NCI-H510A (cell line): Measurements from ENCODE around the gene RCN1.
"Not testable (repeated sequence)": the region's sequence is repeated elsewhere in the genome, so short reads cannot be mapped to it uniquely, and the experiment has no call there.

Source experiments
- DNase-seq: peaks from one replicate; lab custom pipeline; 2025; lab: John Stamatoyannopoulos, UW

The RCN1 gene

GRCh38 chr11:32113200-32113919, 22.5 kb downstream of the RCN1 start:
- no peak for DNase-seq

- DNase-seq, result no peak
Observed at GRCh38 chr11:32113920-32114203, 23.0 kb downstream of the RCN1 start.

- DNase-seq, result no peak
Observed at GRCh38 chr11:32115446-32115845, 24.6 kb downstream of the RCN1 start.

- no peak for DNase-seq
Observed at GRCh38 chr11:32116668-32117067, 25.8 kb downstream of the RCN1 start.

DNA sequence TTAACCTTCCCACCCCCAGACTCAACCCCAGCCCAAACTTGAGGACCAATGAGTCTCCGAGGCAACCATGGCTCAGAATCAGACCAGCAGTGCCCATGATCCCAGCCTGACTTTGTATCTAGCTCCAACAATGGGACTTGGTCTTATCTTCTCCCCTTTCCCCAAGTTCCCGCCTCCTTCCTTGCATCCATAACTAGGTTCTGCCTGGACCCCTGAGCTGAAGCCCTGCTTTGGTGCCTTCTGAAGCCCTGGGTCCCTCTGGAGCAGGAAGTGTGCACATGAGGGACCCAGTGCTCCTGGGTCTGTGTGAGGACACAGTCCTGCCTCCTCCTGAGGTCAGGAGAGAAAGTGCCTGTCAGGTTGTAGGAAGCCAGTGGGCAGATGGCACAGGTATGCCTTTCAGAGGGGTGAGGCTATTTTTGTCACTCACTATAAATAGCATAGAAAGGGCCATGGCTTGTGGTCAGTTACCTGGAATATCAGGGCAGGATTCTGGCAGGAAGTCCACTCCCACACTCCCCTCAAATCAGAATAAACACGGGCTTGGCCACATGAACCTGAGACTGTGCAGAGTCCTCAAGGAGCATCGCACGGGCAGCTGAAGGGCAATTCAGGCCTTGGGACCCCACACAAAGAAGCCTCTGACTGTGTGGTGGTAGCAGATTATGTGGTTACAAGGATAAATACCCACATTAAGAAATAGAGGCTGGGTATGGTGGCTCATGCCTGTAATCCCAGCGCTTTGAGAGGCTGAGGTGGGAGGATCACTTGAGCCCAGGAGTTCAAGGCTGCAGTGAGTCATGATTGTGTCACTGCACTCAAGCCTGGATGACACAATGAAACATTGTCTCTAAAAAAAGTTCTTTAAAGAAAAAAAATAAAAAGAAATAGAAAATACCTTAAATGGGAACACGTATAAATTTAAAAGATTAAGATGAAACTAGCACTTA, 27.4 kb downstream of the RCN1 start:
- no peak for DNase-seq

- DNase-seq, result not testable (repeated sequence)
Observed at GRCh38 chr11:32119139-32119538, 28.3 kb downstream of the RCN1 start.

DNA sequence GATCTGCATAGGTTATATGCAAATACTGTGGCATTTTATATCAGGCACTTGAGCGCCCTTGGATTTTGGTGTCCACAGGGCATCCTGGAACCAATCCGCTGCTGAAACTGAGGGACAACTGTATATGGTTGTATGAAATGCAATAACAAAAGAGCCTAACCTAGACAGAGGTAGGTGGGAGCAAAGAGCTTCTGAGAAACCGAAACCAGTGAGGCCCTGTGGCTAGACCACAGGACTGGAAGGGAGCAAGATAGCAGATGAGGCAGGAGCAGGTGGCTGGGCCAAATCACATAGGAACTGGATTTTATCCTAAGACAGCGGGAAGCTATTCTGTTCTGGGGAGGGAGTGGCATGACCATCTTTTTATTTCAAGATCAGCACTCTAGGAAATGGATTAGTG, 30.1 kb downstream of the RCN1 start:
- no peak for DNase-seq

GRCh38 chr11:32122200-32122599, 31.3 kb downstream of the RCN1 start:
- DNase-seq, result no peak

- DNase-seq, result no peak
Observed at GRCh38 chr11:32131321-32131720, 40.4 kb downstream of the RCN1 start.

DNA sequence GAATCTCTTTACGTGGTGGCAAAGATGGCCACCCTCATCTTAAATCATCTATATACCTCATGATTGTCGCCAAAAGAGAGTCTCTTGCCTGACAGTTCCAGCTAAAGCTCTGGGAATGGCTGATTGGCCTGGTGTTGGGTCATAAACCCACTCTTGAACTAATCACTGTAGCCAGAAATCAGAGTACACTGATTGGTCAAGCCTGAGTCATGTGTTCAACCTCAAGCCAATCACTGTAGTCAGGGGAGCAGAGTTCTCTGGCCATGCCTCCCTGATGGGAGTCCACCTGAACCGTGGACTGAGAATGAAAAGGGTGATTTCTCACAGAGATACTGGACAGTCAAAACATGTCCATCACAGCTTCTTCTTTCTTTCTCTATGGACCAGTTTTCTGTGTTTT, 45.8 kb downstream of the RCN1 start:
- no peak for DNase-seq

DNA sequence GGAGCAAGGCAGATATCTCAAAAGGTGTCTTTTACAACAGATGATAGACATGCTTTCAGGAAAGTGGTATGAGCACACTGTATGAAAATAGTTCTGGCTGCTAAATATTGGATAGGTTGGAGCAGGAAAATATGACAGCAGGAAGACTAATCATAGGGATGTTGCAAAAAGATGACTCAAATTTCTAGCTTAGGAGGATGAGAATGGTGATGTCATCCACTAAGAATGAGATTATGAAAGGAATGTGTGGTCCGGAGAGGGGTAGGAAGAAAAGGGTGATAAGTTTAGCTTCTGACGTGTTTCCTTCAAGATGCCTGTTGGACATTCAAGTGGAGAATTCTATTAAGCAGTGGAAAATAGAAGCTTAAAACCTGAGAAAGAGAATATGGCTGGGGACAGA, 46.4 kb downstream of the RCN1 start:
- no peak for DNase-seq

DNA sequence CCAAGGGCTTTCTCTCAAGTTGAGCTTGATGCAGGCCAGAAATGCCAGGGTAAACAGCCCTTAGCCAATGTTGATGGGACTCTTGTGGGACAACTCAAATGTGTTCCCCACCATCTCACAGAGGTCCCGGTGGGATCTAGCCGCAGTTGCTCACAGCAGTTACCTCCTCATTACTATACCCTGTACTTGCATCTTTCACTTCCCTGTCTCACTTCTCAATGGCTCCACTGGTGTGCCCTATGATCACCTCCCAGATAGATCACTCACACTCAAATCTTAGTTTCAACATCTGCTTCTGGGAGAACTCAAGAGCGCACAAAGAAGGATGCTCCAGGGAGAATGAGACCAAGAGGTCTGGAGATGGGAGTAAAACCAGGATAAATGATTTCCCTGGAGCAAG, 47.0 kb downstream of the RCN1 start:
- DNase-seq, result no peak

- DNase-seq, result no peak
Observed at GRCh38 chr11:32138902-32139301, 48.0 kb downstream of the RCN1 start.

GRCh38 chr11:32139896-32140520, 49.1 kb downstream of the RCN1 start:
- DNase-seq, result no peak

DNA sequence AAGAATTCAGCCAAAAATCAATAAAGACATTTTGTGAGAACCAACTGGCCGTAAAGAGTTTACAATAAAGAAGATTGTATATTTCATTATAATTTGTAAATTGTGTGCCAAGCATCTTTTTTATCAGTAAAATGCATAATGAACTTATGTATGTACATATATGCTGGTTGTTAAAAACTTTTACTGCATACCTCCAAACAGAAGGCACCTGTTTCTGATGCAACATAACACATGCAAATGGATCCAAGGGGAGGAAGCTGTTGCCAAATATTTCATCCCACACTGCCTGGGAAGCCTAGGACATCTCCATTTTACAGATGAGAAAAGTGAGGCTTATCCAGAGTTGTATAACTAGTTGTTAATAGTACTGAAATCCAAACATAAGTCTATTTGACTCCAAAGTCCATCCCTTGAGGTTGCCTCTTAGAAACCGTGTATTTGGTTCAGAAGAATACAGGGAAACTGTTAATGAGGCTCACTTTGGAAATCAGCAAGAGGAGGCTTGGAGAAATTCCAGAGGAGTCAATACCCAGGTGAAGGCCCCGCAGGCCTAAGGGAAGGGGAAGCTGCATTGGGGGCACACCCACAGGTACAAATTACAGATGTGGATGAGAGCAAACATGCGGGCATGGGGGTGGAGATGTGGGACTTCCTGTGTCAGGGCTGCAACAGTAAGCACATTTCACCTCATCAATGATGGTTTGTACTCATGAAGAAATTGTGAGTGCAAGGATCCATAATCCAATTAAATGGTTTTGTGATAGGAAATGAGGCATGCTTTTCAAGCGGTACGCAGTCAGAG, 51.1 kb downstream of the RCN1 start:
- no peak for DNase-seq

- DNase-seq, result no peak
Observed at GRCh38 chr11:32143378-32143777, 52.5 kb downstream of the RCN1 start.

DNA sequence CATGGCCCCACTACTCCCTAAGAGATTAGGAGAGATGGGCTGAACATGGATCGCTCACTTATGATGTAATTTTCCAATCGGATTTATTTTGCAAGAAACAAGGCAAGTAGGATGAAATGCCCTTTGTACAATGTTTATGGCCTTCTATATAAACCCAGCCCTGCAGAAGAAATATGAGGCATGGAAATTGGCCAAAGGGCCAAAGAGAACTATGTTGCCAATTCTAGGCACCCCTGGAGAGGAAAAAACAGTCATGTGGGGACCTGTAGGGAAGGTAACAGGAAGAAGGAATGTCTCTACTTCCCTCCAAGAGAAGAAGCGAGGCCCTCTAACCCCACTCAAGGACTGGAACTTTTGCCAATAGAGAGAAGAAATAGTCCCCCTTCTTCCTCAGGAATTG, 54.4 kb downstream of the RCN1 start:
- DNase-seq, result no peak

GRCh38 chr11:32148895-32149294, 58.0 kb downstream of the RCN1 start:
- DNase-seq, result no peak

DNA sequence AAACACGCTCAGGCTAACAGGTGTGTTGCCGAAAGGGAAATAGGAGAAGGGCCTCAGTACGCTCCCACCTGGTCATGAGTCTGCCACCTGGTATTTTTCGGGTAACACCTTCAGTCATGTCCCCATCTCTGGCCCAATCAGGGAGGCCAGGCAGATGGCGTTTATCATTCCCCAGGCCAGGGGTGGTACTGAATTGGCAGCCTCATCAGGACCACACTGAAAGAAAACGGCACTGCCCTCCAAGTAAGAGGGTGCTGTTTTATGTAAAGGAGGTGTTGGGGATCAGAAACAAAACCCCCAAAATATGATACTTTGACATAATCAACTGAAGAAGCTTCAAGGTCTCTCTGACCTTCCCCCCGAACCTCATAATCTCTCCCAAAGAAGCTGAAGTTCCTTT, 58.9 kb downstream of the RCN1 start:
- DNase-seq, result no peak

DNA sequence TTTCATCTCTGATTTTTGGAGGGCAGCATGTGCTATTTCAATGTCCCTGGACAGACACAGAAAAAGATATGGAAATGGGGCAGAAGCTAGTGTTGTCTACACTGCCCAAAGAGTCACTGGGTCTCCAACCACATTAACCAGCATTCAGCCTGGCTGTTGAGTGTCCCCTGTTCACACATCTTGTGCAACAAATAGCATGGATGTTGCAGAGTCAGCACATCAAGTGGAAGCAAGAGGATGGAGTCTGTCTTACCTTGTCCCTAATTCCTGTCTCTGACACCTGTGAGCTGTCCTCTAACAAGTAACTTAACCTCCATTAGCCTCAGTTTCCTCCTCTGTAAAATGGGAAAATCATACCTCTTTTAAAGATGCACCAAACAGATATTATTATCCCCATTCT, 60.2 kb downstream of the RCN1 start:
- no peak for DNase-seq

DNA sequence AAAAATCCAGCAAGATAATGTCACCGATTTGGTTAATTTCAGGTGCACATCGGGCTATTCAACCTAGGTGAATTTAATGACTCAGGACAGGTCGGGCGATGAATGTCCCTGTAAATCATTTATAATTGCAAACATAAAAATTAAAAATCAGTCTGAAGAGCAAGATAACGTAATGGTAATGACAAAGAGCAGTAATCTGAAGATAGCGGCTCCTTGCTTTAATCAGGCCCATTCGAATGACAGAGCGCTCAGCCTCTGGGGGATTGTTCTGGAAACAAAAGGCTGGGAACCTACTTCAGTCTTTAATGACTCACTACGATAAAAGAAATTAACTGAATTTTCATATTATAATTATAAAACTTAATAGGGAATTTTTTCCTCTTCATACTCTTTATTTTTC, 61.3 kb downstream of the RCN1 start:
- no peak for DNase-seq

DNA sequence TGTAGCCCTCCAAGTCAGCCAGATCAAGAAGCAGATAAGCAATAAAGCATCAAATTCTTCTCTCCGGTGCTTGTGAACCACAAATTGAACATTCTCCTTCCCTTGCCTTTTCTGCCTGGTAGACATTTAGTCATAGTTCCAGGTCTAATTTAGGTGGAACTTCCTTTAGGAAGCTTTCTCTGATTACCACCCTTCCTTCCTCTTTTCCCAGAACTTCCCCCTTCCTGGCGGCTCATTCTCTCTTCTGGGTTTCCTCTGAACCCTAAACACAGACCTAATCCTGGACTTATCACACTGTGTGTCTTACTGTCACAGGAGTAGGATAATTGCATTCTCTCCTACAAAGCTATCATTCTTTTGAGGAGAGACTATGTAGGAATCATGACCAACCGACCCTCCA, 61.9 kb downstream of the RCN1 start:
- DNase-seq, result no peak
